Astrocyte (in vitro differentiated cells and primary cell): ENCODE results near the gene EXOSC9. TPM values are rescaled to one million over a fixed set of nuclear protein-coding genes. Genes with fewer than 3 reads are reported as not detected.

Source experiments
- DNase-seq: peaks from one replicate; pipeline ENCODE4 v3.0.0-alpha.2; 2010; ENCODE audit warnings: low read depth
- FAIRE-seq: peaks from 2 replicates; lab custom pipeline; 2011; peaks lifted over from hg19 to GRCh38; lab: Jason Lieb, UNC
- H2AFZ ChIP-seq: 2 replicates; pipeline ENCODE4 v1.6.0; 2012; ENCODE audit warnings: low read depth, low read length, inconsistent platforms
- H3K27ac ChIP-seq: 2 replicates; pipeline ENCODE4 v1.5.1; 2011; ENCODE audit warnings: low read depth, low read length, inconsistent platforms
- H3K27me3 ChIP-seq: 2 replicates; pipeline ENCODE4 v1.6.0; 2011; ENCODE audit warnings: low read length, inconsistent platforms; ENCODE audit not compliant: insufficient read depth
- H3K36me3 ChIP-seq: 2 replicates; pipeline ENCODE4 v1.5.1; 2011; ENCODE audit warnings: low read length, inconsistent platforms; ENCODE audit not compliant: insufficient read depth
- H3K4me1 ChIP-seq: 2 replicates; pipeline ENCODE4 v1.5.1; 2011; ENCODE audit warnings: low read length, inconsistent platforms; ENCODE audit not compliant: insufficient read depth
- H3K4me2 ChIP-seq: 2 replicates; pipeline ENCODE4 v1.6.0; 2012; ENCODE audit warnings: low read length, inconsistent platforms
- H3K4me3 ChIP-seq: 2 replicates; pipeline ENCODE4 v1.5.1; 2011; ENCODE audit warnings: low read depth, mild to moderate bottlenecking, low read length, inconsistent platforms; ENCODE audit not compliant: insufficient read depth
- H3K79me2 ChIP-seq: 2 replicates; pipeline ENCODE4 v1.6.0; 2012; ENCODE audit warnings: mild to moderate bottlenecking, low read length, inconsistent platforms; ENCODE audit not compliant: insufficient read depth
- H3K9ac ChIP-seq: 2 replicates; pipeline ENCODE4 v1.6.0; 2012; ENCODE audit warnings: mild to moderate bottlenecking, low read length, inconsistent platforms
- H3K9me3 ChIP-seq: 2 replicates; pipeline ENCODE4 v1.5.1; 2012; ENCODE audit warnings: low read depth, mild to moderate bottlenecking, low read length, inconsistent platforms; ENCODE audit not compliant: insufficient read depth
- H4K20me1 ChIP-seq: 2 replicates; pipeline ENCODE4 v1.6.0; 2012; ENCODE audit warnings: low read length, inconsistent platforms; ENCODE audit not compliant: insufficient read depth
- H3K27ac Mint-ChIP-seq: one replicate; pipeline ENCODE4 v1.8.0; 2021; ENCODE audit warnings: mild to moderate bottlenecking, mixed read lengths; ENCODE audit not compliant: unreplicated experiment
- H3K27me3 Mint-ChIP-seq: one replicate; pipeline ENCODE4 v1.8.0; 2021; ENCODE audit warnings: low read depth, mixed read lengths; ENCODE audit not compliant: unreplicated experiment
- H3K36me3 Mint-ChIP-seq: one replicate; pipeline ENCODE4 v1.8.0; 2021; ENCODE audit warnings: low read depth, mixed read lengths; ENCODE audit not compliant: unreplicated experiment
- H3K4me1 Mint-ChIP-seq: one replicate; pipeline ENCODE4 v1.8.0; 2021; ENCODE audit warnings: low read depth, mixed read lengths; ENCODE audit not compliant: unreplicated experiment
- H3K4me3 Mint-ChIP-seq: one replicate; pipeline ENCODE4 v1.8.0; 2021; ENCODE audit warnings: mild to moderate bottlenecking, moderate library complexity, mixed read lengths; ENCODE audit not compliant: unreplicated experiment
- H3K9me3 Mint-ChIP-seq: one replicate; pipeline ENCODE4 v1.8.0; 2021; ENCODE audit warnings: mild to moderate bottlenecking, mixed read lengths; ENCODE audit not compliant: unreplicated experiment
- CTCF ChIP-seq: IDR thresholded peaks from 2 replicates; pipeline ENCODE4 v1.5.1; 2011; ENCODE audit warnings: low read depth, mild to moderate bottlenecking, inconsistent platforms, low read length, moderate library complexity; ENCODE audit not compliant: insufficient read depth
- EZH2 ChIP-seq: IDR thresholded peaks from 2 replicates; pipeline ENCODE4 v1.6.1; 2012; ENCODE audit warnings: mild to moderate bottlenecking, low read length, inconsistent platforms; ENCODE audit not compliant: insufficient read depth
- total RNA-seq: library from RNA; stranded (reverse); gene quantifications from 2 replicates; pipeline ENCODE4 v1.2.1, GENCODE V29; 2021

The EXOSC9 gene
- total RNA-seq, 1 donor from 2014 or later: 18.3 TPM

GRCh38 chr4:121822796-121823504 lies 21.8 kb downstream of the EXOSC9 start:
- Mint-ChIP-seq H3K4me1 (peaks cover 11% of the 10 kb centered on the region), H3K9me3 (no peaks in the 10 kb centered on the region), H3K36me3 (no peaks in the 10 kb centered on the region), H3K27me3 (no peaks in the 10 kb centered on the region), H3K4me3 (peak overlapping the region; percentile 96), H3K27ac (peak overlapping the region; percentile 63)
- FAIRE-seq (no peak), DNase-seq (peak; percentile 18)
- Histone ChIP-seq H3K4me3 (peak overlapping the region; percentile 82), H3K27ac (peak overlapping the region; percentile 72), H3K79me2 (peaks cover 41% of the 10 kb centered on the region), H4K20me1 (no peaks in the 10 kb centered on the region), H3K27me3 (no peaks in the 10 kb centered on the region), H3K9me3 (no peaks in the 10 kb centered on the region), H3K9ac (peak overlapping the region; percentile 82), H3K36me3 (peaks cover 12% of the 10 kb centered on the region), H3K4me1 (peaks cover 10% of the 10 kb centered on the region), H2AFZ (peak overlapping the region; percentile 73), H3K4me2 (peak overlapping the region; percentile 95)
- TF ChIP-seq CTCF: peak; percentile 2
- TF ChIP-seq EZH2: no peak

GRCh38 chr4:121823505-121824170 lies 22.5 kb downstream of the EXOSC9 start, which contains the start of gene CCNA2:
TSS of gene CCNA2 (minus strand) at chr4:121823883. CDS start at chr4:121823628, 255 bp downstream.
- peak within 1 kb of the TSS; percentile 72 for H3K27ac ChIP-seq
- H3K36me3 Mint-ChIP-seq: no peaks in the 10 kb centered on the region
- H3K4me1 Mint-ChIP-seq: peaks cover 11% of the 10 kb centered on the region
- H3K79me2 ChIP-seq: peaks cover 39% of the 10 kb centered on the region
- peaks cover 5% of the 10 kb centered on the region for H3K36me3 ChIP-seq
- no peaks in the 10 kb centered on the region for H3K9me3 Mint-ChIP-seq
- peaks cover 10% of the 10 kb centered on the region for H3K4me1 ChIP-seq
- H3K9ac ChIP-seq: peak within 1 kb of the TSS; percentile 82
- FAIRE-seq (peak; percentile 76), DNase-seq (peak; percentile 90)
- TF ChIP-seq CTCF: no peak
- no peaks in the 10 kb centered on the region for H3K9me3 ChIP-seq
- H4K20me1 ChIP-seq: no peaks in the 10 kb centered on the region
- H3K4me3 Mint-ChIP-seq: peak within 1 kb of the TSS; percentile 96
- H3K27me3 ChIP-seq: no peaks in the 10 kb centered on the region
- H3K4me2 ChIP-seq: peak within 1 kb of the TSS; percentile 95
- H3K27me3 Mint-ChIP-seq: no peaks in the 10 kb centered on the region
- H3K4me3 ChIP-seq: peak within 1 kb of the TSS; percentile 82
- H2AFZ ChIP-seq: peak within 1 kb of the TSS; percentile 84
- H3K27ac Mint-ChIP-seq: peak within 1 kb of the TSS; percentile 88
